Fibroblast of lung (primary cell): ENCODE data around the gene DOLPP1. TPM values are rescaled to one million over a fixed set of nuclear protein-coding genes. Genes with fewer than 3 reads are reported as not detected.
"Not testable (repeated sequence)": the region's sequence is repeated elsewhere in the genome, so short reads cannot be mapped to it uniquely, and the experiment has no call there.

ENCODE experiments used
- DNase-seq, 2 donors: peaks; one replicate each; pipeline versions ENCODE4 v3.0.0 to v3.0.0-alpha.2; 2010; ENCODE audit warnings: low read depth in 2 of 2
- H2AFZ ChIP-seq: 2 replicates; pipeline ENCODE4 v1.5.1; 2012; ENCODE audit warnings: low read length, control low read depth, inconsistent platforms
- H3K27ac ChIP-seq: 2 replicates; pipeline ENCODE4 v1.5.1; 2011; ENCODE audit warnings: low read length, control low read depth; ENCODE audit not compliant: insufficient read depth
- H3K27me3 ChIP-seq: 2 replicates; pipeline ENCODE4 v1.5.1; 2011; ENCODE audit warnings: mild to moderate bottlenecking, low read length; ENCODE audit not compliant: control insufficient read depth, insufficient read depth
- H3K36me3 ChIP-seq: 2 replicates; pipeline ENCODE4 v1.5.1; 2011; ENCODE audit warnings: low read length; ENCODE audit not compliant: control insufficient read depth, insufficient read depth
- H3K4me1 ChIP-seq: 2 replicates; pipeline ENCODE4 v1.5.1; 2011; ENCODE audit warnings: low read length; ENCODE audit not compliant: control insufficient read depth, insufficient read depth; ENCODE audit errors: extremely low read depth
- H3K4me2 ChIP-seq: 2 replicates; pipeline ENCODE4 v1.5.1; 2011; ENCODE audit warnings: low read length, control low read depth; ENCODE audit not compliant: insufficient read depth; ENCODE audit errors: extremely low read depth
- H3K4me3 ChIP-seq, 4 experiments: fragments of 200-600 bp in 1 of 4; sonication (generic) in 1 of 4; replicated peaks in 1 of 4; 2 replicates each; pipeline ENCODE4 v1.5.1; 2011 to 2016; ENCODE audit warnings: low read length in 4 of 4, low read depth in 3 of 4, mild to moderate bottlenecking in 3 of 4, control low read depth in 2 of 4, inconsistent platforms in 1 of 4, mixed read lengths in 1 of 4; ENCODE audit not compliant: insufficient read depth in 1 of 4; ENCODE audit errors: control extremely low read depth in 1 of 4
- H3K79me2 ChIP-seq: 2 replicates; pipeline ENCODE4 v1.5.1; 2012; ENCODE audit warnings: mild to moderate bottlenecking, low read length, inconsistent platforms; ENCODE audit not compliant: control insufficient read depth, insufficient read depth
- H3K9ac ChIP-seq: 2 replicates; pipeline ENCODE4 v1.5.1; 2011; ENCODE audit warnings: mild to moderate bottlenecking, low read length, control low read depth; ENCODE audit not compliant: insufficient read depth
- H3K9me3 ChIP-seq: 2 replicates; pipeline ENCODE4 v1.5.1; 2012; ENCODE audit warnings: low read depth, low read length; ENCODE audit not compliant: control insufficient read depth, insufficient read depth
- H4K20me1 ChIP-seq: 2 replicates; pipeline ENCODE4 v1.5.1; 2011; ENCODE audit warnings: low read length; ENCODE audit not compliant: control insufficient read depth, insufficient read depth; ENCODE audit errors: extremely low read depth
- EZH2 ChIP-seq: IDR thresholded peaks from 2 replicates; pipeline ENCODE4 v1.5.1; 2012; ENCODE audit warnings: low read length, control low read depth, mild to moderate bottlenecking; ENCODE audit errors: missing control alignments
- polyA plus RNA-seq, 2 donors: library from polyadenylated mRNA; depleted of rRNA in 1 of 2; stranded (reverse) in 1 of 2; unstranded in 1 of 2; fragments of >200 nt; gene quantifications; 2 replicates each; pipeline ENCODE4 v1.2.1, GENCODE V29; 2011 to 2012; ENCODE audit warnings: missing spikeins in 1 of 2
- total RNA-seq: library from RNA; depleted of rRNA; stranded (reverse); fragments of >200 nt; gene quantifications from 2 replicates; pipeline ENCODE4 v1.2.1, GENCODE V29; 2014
- TF ChIP-seq, protein P1 (sequence below), 2 donors: IDR thresholded peaks in 1 of 2; conservative IDR thresholded peaks in 1 of 2; 1 replicate in 1 of 2; 2 replicates in 1 of 2; pipeline ENCODE4 v1.5.1; 2011 to 2012; ENCODE audit warnings: low read length in 2 of 2, control low read depth in 1 of 2, inconsistent platforms in 1 of 2, low read depth in 1 of 2, mild to moderate bottlenecking in 1 of 2

The DOLPP1 gene
- total and polyA plus RNA-seq, 2 donors (not counting 1 experiment from before 2014, with no cell fraction given): 7.4 to 9.7 TPM

DNA sequence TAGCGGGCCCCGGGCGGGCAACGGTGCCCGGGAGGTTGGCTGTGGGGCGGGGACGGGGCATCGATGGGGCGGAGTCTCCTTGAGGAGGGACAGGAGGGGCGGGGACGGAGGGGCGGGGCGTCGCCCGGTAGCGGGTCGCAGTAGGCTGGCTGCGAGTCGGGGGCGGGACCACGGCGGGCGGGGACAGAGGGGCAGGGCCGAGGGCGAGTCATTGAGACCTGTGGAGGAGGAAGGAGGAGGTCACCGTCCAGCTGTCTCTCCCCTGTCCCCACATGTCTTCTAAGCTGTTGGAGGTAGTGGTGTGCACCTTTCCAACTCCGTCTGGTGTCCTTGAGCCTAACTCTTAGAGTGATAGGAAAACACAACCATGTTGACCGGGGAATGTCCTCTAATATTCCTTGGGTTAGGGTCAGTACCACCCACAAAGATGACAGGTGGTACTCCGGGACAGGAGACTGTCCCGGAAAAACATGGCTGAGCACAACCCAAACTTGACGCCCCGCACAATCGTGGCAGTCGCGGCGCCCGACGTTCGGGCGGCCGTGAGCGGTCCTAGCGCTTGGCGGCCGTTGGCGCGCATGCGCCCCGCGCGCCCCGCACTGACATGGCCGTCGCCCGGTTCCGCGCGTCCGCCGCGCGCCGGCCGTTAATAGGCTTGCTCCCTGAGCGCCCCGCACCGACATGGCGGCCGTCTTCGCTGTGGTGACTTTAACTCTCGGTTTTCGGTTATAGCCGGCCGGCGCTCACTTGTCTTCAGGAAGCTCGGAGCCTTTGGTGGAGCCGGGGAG lies 30.0 kb downstream of the DOLPP1 start, which contains the start of the genes CRAT and PTPA:
Gene CRAT (minus strand): TSS at position 54 of the 788 bp plus-strand sequence. CDS start 284 bp downstream, outside the sequence.
Gene PTPA (plus strand): TSS at position 676 of the 788 bp plus-strand sequence. CDS start 186 bp downstream, outside the sequence.
- peak; percentile 92 to 94 for DNase-seq
- Histone ChIP-seq H3K4me1 (peaks cover 4% of the 10 kb centered on the region), H3K9ac (peak within 1 kb of the TSS; percentile 82), H3K4me3 (peak within 1 kb of the TSS; percentile 80 to 95 (median 89)), H4K20me1 (no peaks in the 10 kb centered on the region), H3K27me3 (no peaks in the 10 kb centered on the region), H2AFZ (peak within 1 kb of the TSS; percentile 94), H3K36me3 (peaks cover 4% of the 10 kb centered on the region), H3K4me2 (peak within 1 kb of the TSS; percentile 100), H3K27ac (peak within 1 kb of the TSS; percentile 98), H3K79me2 (peaks cover 23% of the 10 kb centered on the region), H3K9me3 (no peaks in the 10 kb centered on the region)
- TF ChIP-seq EZH2: no peak
- TF ChIP-seq, protein P1, sequence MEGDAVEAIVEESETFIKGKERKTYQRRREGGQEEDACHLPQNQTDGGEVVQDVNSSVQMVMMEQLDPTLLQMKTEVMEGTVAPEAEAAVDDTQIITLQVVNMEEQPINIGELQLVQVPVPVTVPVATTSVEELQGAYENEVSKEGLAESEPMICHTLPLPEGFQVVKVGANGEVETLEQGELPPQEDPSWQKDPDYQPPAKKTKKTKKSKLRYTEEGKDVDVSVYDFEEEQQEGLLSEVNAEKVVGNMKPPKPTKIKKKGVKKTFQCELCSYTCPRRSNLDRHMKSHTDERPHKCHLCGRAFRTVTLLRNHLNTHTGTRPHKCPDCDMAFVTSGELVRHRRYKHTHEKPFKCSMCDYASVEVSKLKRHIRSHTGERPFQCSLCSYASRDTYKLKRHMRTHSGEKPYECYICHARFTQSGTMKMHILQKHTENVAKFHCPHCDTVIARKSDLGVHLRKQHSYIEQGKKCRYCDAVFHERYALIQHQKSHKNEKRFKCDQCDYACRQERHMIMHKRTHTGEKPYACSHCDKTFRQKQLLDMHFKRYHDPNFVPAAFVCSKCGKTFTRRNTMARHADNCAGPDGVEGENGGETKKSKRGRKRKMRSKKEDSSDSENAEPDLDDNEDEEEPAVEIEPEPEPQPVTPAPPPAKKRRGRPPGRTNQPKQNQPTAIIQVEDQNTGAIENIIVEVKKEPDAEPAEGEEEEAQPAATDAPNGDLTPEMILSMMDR (conservative IDR thresholded peaks at IDR 0.05 in 1 of 2, IDR thresholded peaks at IDR 0.05 in 1 of 2; ENCODE audit: low read depth in 1 of 2, low read length in 2 of 2): no peak

- peaks cover 25% of the 10 kb centered on the region for H3K79me2 ChIP-seq
- no peaks in the 10 kb centered on the region for H4K20me1 ChIP-seq
- H3K27me3 ChIP-seq: no peaks in the 10 kb centered on the region
- peak overlapping the region; percentile 98 for H3K27ac ChIP-seq
- peak overlapping the region; percentile 94 for H2AFZ ChIP-seq
- no peak for TF ChIP-seq EZH2
- TF ChIP-seq, protein P1 (conservative IDR thresholded peaks at IDR 0.05 in 1 of 2, IDR thresholded peaks at IDR 0.05 in 1 of 2; ENCODE audit: low read depth in 1 of 2, low read length in 2 of 2): no peak
- H3K4me2 ChIP-seq: peak overlapping the region; percentile 61
- peaks cover 4% of the 10 kb centered on the region for H3K4me1 ChIP-seq
- DNase-seq: peak; percentile 56 to 68
- peaks cover 4% of the 10 kb centered on the region for H3K36me3 ChIP-seq
- peak overlapping the region; percentile 82 for H3K9ac ChIP-seq
- H3K4me3 ChIP-seq: peak overlapping the region; percentile 79 to 90 (median 86)
- H3K9me3 ChIP-seq: no peaks in the 10 kb centered on the region
Measured at GRCh38 chr9:129111528-129112151, 30.7 kb downstream of the DOLPP1 start.

DNA sequence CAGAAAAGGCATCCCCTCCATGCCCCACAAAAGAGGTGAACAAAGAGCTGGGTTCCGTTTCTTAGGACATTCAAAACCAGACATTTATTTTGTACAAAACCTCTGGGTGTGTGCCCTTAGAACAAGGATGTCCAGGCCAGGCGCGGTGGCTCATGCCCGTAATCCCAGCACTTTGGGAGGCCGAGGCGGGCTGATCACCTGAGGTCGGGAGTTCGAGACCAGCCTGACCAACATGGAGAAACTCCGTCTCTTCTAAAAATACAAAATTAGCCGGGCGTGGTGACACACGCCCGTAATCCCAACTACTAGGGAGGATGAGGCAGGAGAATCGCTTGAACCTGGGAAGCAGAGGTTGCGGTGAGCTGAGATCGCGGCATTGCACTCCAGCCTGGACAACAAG lies 31.6 kb downstream of the DOLPP1 start:
- H3K36me3 ChIP-seq, H3K4me1 ChIP-seq, H2AFZ ChIP-seq, H3K9me3 ChIP-seq, H4K20me1 ChIP-seq, H3K27me3 ChIP-seq, DNase-seq, H3K9ac ChIP-seq: not testable (repeated sequence)
- peaks cover 28% of the 10 kb centered on the region for H3K79me2 ChIP-seq
- peak overlapping the region; percentile 79 to 90 (median 86) for H3K4me3 ChIP-seq
- H3K4me2 ChIP-seq: peak overlapping the region; percentile 61
- peak overlapping the region; percentile 8 for H3K27ac ChIP-seq
